Forelimb muscle (tissue), 1 donor: ENCODE results near the gene BABAM1. TPM values are rescaled to one million over a fixed set of nuclear protein-coding genes. Genes with fewer than 3 reads are reported as not detected.

Experiments used
- DNase-seq: peaks from one replicate; pipeline ENCODE4 v3.0.0-alpha.2; 2013; ENCODE audit warnings: low read depth
- polyA plus RNA-seq: library from polyadenylated mRNA; unstranded; fragments of 120-200 nt; gene quantifications from one replicate; pipeline ENCODE4 v1.2.1, GENCODE V29; 2013; ENCODE audit not compliant: insufficient read length

Gene BABAM1
- polyA plus RNA-seq, 1 donor = 77.1 TPM

DNA sequence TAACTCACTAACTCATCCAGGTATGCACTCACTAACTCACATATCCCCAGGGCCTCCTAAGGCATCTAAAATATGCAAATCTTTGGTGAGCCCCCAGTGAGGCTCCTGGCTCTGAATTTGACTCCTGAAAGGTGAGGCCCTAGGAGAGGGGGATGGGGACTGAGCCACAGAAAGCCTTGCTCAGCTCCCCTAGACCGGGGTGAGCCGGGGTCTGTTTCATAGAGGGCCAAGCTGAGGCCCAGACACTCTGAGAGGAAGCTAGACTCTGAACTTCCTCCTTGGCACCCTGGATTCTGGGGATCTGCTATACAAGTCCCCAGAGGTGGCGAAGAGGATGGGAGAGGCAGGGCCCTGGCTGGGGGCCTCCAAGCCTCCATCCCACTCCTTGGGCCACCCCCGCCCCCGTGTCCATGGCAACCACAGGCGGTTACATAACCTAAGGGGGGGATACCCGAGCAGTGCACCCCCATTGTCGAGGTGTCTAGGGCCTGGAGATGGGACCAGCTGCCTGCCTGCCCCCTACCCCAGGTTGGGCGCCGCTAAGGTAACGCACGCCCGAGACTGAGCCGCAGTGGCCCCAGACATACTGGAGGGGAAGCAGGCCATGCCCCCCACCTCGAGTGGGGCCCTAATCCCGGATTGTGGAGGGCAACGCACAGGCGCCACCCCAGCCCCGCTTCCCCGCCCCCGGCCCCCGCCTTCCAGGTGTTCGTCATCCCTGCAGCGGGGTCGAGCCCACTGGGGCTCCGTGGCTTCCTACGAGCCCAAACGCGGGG, 35.3 kb downstream of the BABAM1 start:
- DNase-seq = no peak

DNA sequence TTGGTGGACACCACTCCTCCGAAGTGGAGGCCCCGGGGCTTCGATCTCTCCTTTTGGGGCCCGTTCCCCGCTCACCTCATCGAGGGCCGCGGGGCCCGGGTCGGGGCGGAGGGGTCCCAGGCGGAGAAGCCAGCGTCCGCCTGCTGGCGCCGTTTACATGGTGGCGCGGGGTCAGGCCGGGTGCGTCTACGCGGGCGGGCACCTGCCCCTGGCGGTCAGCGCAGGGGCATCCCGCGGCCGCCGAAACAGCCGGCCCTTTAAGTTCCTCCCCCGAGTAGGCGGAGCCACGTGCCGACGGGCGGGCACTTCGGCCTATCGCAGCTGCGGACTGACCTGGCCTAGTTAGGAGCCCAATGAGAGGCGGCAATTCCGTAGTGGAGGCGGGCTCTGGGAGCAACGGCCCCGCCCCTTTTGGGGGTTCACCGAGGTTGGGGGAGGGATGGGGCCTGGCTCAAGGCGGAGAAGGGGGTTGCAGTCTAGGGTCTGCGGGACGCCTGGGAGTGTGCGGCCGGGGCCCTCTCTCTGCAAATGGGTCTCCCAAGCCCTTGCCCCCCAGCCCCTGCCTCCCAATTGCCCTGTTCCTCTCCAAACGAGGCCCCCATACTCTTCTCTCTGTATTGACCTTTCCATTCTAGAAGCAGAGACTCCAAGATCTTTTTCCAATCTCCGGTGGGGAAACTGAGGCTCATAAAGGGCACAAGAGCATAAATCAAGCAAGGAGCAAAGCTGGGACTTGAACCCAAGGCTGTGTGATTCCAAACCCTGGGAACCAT, 36.1 kb downstream of the BABAM1 start, which contains the start of gene ABHD8:
Gene ABHD8 (minus strand): TSS at position 259 of the 773 bp plus-strand sequence. CDS start 1,809 bp downstream, outside the sequence.
- DNase-seq = peak; percentile 88

DNA sequence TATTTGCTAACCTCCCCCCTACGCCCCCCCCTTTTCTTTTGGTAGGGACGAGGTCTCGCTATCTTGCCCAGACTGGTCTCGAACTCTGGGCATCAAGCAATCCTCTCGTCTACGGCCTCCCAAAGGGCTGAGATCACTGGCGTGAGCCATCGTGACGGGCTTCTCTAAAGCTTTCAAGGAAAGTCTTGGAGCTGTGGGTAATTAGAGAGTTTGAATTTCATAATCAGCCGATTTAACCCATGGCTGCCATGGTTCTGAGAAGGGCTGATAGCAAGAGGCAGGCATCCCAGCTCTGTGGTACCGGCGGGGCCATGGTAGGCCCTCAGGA, 36.7 kb downstream of the BABAM1 start:
- no peak for DNase-seq

DNA sequence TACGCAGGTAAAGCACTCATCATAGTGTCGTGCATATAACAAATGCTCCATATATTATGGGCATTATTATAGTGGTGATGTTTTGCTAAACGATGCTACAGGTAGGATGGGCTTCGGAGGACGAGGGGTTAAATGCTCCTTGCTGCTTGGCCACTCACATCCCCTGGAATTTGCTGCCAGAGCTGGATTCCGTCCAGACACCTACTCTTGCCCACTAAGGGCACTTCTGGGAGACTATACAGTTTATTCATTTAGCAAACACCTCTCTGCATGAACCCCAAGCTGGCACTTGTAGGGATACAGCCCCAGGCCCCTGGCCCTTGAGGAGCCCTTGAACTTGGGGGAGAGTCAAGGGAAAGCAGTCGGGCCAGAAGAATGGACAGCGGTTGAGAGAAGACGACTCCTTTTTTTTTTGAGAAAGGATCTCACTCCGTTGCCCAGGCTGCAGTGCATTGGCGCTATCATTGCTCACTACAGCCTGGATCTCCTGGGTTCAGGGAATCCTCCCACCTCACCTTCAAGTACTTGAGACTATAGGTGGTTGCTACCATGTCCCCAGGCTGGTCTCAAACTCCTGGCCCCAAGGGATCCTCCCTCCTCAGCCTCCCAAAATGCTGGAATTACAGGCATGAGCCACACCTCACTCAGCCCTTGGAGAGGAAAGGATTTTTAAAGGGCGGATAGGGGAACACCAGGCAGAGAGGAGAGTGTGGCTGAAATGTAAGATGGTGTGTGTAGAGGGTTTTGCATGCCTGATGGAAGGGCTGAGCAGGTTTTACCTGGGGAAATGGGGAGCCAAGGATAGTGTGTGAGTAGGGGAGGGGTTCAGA, 37.4 kb downstream of the BABAM1 start:
- no peak for DNase-seq

DNA sequence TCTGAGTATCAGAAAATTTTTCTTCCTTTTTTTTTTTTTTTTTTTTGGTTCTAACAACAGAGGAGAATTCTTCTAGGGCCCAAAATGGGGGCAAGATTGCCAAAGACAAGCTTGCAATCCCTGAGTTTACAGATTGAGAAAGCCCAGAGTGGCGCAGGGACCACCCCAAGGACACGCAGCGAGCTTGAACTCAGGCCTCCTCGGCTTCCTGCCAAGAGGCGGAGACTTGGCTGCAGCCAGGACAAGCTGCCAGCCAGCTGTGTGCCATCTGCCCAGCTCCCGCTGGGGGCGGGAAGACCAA, 37.9 kb downstream of the BABAM1 start:
- no peak for DNase-seq

DNA sequence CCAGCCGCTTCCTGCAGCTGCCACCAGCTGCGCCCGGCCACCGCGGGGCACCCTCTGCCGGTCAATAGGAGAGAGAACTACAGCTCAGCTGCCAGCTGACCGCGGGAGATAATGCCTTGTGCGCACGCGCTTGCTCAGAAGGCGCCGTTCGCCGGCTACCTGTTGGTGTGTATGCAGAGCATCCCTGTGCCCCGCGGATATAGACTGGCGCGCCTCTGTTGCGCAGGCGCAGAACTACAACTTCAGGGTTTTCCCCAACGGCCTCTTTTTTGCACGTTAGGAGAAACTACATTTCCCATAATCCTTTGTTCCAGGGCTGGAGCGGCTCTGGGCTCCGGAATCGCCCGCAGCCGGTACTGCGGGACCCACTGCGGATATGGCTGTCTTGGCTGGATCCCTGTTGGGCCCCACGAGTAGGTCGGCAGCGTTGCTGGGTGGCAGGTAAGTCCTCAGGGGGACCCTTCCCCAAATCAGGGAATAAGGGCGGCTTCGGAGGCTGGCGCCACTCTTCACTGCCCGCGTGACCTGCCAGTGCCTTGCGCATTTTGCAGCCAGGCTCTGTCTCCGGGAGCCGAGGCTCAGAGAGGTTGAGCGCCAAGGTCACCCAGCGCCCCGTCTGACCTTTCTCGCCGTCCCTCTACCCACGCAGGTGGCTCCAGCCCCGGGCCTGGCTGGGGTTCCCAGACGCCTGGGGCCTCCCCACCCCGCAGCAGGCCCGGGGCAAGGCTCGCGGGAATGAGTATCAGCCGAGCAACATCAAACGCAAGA, 38.5 kb downstream of the BABAM1 start, which contains the start of gene MRPL34:
Gene MRPL34 (plus strand): TSS at position 356 of the 768 bp plus-strand sequence. CDS start 21 bp downstream, at position 377.
- DNase-seq = peak; percentile 78

DNA sequence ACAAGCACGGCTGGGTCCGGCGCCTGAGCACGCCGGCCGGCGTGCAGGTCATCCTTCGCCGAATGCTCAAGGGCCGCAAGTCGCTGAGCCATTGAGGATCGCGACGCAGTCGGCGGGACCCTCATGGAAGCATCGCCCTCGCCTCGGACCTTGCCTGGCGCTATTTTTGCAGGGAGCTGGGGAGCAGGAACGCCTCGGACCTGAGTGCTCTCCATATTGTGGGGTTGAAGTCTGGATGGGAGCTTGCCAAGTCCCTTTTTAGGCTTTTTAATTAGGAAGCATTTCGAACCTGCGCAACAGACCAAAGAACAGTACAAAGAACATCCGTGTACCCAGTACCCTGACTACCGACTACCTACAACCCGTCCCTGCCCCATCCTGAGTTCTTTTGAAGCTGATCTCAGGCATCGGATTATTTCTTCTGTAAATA, 39.1 kb downstream of the BABAM1 start:
- DNase-seq = no peak

DNA sequence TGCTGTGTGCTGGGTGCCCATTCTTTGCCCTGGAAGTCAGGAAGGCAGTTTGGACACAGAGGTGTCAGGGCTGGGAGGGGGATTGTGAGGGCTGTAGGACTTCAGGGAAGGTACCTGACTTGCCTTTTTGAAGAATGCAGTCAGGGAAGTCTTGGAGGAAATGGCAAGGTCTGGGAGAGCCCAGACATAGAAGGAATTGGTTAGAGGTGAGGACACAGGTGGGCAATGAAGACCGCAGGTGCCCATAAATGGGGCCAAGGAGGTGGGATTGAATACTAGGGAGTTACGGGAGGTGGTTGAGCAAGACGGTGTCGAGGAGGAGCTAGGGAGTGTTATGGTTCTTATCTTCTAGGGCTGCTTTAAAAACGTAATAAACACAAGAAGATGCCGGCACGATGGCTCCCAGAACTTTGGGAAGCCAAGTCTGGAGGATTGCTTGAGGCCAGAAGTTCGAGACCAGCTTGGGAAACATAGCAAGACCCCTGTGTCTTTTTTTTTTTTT, 40.7 kb downstream of the BABAM1 start:
- no peak for DNase-seq

DNA sequence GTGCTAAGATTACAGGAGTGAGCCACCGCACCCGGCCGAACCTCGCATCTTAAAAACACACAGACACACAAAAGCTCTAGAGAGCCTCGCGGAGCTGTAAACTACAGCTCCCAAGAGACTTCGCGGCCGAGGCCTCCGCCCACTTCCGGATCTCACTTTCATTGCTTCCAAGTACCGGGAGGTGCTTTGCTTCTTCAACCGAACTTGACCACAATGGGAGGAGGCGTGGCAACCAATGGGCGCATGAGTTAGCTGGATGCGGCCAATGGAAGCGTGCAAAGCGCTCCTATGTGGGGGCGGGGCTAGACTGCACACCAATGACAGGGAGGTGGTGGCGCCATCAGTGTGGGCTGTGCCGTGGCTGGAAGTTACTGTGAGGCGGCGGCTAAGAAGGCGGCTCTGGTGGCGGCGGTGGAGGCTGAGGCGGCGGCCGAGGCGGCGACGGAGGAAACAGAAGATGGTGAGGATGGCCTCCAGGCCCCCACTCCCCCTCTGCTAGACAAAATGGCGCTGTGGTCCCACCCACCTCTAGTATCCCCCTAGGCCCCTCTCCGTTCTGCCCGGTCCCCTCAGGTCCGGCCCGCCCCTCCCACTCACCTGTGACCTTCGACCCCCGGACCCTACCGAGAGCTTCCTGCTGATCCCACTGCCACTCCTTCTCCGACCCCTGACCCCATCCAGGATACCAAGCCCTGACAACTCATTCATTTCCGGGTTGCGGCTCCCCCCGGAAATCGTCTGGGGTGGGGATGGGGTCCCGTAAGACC, 42.1 kb downstream of the BABAM1 start, which contains the start of gene DDA1:
Gene DDA1 (plus strand): TSS at position 366 of the 767 bp plus-strand sequence. CDS start 92 bp downstream, at position 458.
- peak; percentile 99 for DNase-seq

DNA sequence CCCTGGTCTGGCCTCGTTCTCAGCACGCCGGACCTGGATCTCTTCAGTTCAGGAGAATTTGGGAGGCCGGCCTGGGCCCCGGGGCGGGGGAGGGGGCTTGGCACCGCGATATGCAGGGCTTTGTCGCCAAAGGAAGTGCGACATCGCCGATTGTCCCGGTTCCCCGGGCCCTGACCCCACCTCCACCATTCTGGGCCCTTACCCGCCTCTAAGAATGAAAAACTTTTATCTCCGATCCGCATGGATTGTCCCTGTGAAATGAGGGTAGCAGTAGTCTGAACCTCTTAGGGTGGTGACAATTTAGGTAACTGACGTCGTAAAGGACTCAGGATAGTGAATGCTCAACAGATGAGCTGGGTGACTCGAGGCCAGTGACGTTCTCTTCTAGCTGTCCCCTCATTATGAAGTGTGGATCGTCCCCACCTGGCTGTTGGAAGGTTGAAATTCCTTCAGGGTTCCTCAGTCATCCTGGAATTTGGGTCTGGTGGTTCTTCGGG, 42.8 kb downstream of the BABAM1 start:
- no peak for DNase-seq

DNA sequence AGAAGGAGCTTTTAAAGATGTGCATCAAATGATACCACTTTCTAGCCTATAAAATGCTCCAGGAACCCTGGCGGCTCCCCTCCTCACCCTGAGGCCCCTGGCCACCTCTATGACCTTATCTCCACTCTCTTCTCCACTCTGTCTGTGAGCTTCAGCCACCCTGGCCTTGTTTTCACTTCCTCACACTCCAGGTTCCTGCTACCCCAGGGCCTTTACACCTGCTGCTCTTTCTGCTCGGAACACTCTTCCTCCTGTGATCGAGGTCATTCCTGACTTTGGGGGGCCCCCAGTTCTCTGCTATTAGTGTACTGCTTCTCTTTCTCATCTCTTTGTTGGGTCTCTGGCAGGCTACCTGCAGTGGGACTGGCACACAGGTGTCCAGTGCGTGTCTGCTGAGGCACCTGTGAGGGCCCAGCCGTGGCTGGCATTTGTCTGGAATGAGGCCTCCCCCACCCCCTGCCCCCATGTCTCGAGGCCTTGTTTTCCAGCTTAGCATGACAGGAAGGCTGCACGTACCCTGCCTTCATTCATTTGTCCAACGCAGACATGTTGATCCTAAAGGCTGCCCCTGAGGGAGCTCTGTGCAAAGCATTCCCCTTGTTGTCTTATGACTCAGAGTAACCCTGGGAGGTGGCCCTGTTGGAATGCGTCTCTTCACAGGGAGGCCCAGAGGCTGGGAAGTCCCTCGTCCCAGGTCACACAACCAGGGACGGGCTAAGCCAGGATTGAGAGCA, 44.4 kb downstream of the BABAM1 start:
- DNase-seq = no peak

DNA sequence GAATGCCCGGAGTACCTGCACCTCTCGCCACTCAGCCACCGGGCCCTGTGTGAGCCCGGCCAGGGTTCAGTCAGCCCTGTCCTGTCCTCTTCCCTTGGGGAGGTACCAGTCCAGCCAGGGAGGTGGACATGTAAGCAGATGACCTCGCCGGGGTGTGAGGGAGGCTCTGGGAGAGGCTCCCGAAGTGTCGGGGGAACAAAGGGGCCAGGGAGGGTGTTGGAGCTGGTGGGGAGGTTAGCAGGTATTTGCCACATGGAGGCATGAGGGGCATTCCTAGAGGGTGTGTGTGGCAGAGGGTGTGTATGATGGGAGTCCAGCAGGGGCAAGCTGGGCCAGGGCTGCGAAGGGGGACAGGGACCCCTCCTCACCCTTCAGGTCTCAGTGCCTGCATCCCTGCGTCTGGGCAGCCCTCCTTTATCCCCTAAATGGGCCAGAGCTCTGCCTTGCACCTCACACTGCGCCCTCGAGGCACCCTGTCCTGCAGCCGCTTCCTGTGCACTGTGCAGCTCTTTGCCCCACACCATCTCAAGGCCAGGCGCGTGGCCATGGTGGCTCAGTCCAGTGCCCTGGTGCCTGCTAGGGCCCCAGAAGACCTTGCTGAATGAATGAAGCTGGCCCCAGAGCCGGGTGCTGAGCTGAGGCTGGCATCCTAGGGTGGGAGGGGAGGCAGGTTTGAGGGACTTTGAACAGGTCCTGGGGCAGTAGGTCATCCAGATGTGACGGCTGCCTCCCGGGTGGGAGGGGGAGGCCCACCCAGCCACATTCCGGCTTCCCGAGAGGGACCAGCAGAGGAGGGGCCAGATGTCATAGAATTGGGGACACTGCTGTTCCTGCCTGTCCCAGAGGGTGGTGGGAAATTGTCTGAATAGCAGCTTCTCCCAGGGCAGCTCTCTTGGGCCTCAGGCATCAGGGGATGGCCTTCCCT, 45.2 kb downstream of the BABAM1 start:
- no peak for DNase-seq

DNA sequence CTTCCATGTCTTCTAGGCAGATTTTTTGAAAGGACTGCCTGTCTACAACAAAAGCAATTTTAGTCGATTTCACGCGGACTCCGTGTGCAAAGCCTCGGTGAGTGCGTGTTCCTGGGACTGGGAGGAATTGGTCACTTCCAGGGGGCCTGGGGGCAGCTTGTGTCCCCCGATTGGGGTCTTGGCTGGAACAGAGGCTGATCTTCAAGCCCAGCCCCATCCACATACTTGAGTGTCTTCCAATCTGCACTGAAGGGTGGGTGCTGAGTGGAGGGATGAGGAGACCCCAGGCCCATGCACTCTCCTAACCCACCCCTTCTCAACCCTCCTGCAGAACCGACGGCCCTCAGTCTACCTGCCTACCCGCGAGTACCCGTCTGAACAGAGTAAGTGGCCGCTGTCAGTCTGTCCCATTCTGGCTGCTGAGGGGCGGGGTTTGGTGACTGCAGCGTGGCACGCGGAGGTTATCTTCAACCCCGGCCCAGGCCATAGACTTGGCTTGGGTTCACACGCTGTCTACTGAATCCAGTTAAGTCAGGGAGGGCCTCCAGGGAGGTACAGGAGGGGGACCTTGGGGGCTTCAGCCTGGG, 46.9 kb downstream of the BABAM1 start:
- DNase-seq = no peak

DNA sequence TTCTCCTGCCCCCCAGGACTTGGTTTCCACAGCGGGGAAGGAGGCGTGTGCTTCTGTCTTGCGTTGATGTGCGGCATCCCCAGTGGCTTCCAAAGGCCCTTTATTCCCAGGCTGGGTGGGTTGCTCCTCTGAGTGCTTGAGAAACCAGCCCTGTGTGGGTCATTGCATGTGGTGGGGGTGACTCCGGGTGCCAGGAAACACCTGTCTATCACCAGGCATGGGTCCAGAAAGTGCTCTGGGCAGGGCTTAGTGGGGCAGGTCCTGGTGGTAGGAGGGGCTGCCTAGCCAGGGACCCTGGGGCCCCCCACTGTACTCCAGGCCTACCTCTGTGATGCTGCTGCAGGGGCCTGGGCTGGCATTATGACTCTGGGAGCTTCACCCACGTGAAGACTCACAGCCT, 51.7 kb downstream of the BABAM1 start:
- DNase-seq = no peak

DNA sequence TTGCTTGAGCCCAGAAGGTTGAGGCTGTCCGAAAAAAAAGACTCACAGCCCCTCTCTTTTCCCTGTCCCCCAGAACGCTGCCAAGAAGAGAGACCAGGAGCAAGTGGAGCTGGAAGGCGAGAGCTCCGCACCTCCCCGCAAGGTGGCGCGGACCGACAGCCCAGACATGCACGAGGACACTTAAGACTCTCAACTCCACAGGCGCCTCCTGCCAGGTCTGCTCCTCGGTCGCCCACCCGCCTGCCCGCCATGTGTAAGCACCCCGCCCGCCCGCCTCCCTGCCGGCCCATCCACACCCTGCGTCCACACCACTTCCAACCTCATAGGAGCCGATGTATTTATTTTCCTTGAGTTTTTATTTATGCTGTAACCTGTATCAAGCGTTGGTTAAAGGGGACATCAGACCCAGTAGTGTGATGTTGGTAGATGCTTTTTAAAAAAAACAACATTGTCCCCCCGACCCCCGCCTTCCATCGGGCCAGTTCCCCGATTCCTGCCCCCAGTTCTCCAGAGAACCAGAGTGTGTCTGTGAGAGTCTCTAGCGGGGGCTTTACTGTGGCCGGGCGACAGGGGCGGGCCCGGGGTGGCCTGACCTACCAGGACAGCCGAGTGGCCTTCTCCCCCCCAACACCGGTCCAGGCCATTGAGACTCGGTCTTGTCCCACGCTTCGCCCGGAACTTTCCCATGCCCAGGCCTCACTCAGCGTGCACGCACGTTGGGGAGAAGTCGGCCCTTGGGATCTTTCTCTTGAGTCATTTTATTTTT, 52.4 kb downstream of the BABAM1 start:
- no peak for DNase-seq

DNA sequence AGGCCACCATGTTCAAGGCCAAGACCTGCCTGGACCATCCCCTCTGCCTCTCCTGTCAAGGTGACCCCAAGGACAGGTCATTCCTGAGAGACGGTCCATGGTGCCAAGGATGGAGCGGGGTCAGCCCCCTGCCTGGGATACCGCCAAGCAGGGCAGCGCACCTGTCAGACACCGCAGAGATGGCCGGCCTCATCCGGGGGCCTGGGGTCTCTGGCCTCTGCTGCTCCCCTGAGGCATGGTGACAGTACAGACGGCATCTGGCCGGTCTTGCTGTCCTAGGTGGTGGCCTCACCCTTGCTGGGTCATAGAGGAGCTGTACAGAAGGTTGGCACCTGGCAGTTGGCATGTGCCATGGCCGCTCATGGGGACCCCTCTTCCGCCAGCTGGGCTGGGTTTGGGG, 53.2 kb downstream of the BABAM1 start:
- no peak for DNase-seq
